NCI-H1417 treated with DMSO at 0.1 percent for 48 hours (cell line): Measurements from ENCODE around the gene C3orf80.
"Not testable (repeated sequence)": the region's sequence is repeated elsewhere in the genome, so short reads cannot be mapped to it uniquely, and the experiment has no call there.

Source experiments
- DNase-seq: peaks from one replicate; lab custom pipeline; 2025; lab: John Stamatoyannopoulos, UW

The C3orf80 gene

DNA sequence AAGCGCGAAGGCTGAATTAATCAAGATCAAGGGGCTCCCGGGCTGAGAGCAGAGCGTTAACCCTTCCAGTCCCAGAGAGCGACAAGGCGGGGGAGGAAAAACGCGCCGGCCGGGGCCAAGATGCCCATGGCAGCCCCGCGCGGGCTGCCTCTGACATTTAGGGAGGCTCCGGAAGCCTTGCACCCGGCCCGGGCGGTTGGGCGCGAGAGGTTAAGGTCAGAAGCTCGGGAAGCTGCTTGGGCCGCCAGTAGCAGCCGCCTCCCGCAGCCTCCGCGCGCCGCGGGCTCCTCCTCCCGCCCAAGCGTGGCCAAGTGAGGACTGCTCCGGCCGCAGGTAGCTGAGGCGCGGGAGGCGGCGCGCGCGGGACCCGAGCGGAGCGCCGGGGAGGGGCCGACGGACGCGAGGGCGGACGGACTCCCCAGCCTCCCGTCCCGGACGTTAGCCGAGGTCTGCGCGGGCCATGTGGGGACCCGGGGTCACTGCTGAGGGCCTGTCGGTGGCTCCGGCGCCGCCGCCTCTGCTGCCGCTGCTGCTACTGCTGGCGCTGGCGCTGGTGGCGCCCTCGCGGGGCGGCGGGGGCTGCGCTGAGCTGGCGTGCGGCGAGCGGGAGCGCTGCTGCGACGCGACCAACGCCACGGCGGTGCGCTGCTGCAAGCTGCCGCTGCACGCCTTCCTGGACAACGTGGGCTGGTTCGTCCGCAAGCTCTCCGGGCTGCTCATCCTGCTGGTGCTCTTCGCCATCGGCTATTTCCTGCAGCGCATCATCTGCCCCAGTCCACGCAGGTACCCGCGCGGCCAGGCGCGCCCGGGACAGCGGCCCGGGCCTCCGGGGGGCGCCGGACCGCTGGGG is at the start of gene C3orf80:
TSS of gene C3orf80 (plus strand) at position 247 of the 850 bp plus-strand sequence. CDS start at position 461, 214 bp downstream.
- DNase-seq = peak; percentile 44

DNA sequence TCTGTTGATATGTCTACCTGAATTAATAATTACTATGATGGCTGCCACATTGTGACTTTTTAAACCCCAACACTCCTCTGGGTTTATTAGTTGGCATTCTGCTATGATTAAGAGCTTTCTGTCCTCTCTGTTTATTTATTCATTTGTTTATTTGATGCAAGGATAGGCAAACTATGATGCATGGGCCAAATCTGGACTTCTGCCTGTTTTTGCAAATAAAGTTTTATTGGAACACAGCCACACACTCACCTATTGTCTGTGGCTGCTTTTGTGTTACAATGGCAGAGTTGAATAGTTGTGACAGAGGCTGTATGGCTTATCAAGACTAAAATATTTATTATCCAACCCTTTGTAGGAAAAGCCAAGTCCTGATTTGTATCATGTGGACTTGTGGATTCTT is 48.3 kb upstream of the C3orf80 start:
- no peak for DNase-seq

DNA sequence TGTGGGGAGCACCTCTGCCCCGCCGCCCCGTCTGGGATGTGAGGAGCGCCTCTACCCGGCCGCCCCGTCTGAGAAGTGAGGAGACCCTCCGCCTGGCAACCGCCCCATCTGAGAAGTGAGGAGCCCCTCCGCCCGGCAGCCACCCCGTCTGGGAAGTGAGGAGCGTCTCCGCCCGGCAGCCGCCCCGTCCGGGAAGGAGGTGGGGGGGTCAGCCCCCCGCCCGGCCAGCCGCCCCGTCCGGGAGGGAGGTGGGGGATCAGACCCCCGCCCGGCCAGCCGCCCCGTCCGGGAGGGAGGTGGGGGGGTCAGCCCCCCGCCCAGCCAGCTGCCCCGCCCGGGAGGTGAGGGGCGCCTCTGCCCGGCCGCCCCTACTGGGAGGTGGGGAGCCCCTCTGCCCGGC is 46.6 kb upstream of the C3orf80 start:
- not testable (repeated sequence) for DNase-seq

DNA sequence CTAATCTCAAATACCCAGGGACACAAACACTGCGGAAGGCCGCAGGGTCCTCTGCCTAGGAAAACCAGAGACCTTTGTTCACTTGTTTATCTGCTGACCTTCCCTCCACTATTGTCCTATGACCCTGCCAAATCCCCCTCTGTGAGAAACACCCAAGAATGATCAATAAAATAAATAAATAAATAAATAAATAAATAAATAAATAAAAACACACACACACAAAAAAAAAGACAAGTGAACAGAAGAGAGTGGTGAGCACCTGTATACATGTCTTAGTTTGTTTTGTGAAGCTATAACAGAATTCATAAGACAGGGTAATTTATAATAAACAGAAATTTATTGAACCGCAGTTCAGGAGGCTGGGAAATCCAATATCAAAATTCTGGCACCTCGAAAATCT is 45.8 kb upstream of the C3orf80 start:
- not testable (repeated sequence) for DNase-seq

DNA sequence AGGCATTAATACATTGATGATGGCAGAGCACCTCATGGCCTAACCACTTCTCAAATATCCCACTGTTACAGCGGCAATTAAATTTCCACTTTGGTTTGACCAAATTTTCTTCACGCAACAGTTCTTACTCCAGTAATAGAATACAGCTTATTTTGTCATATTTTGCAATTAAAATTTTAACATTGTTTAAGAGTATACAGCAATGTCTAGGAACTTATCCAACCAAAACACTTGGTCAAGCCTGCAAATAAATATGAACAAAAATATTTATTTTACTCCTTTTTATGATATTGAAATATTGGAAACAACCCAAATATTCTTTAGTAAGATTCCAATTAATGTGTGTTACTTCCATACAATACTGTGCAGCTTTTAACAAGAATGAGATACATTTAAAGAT is 45.3 kb upstream of the C3orf80 start:
- no peak for DNase-seq

DNA sequence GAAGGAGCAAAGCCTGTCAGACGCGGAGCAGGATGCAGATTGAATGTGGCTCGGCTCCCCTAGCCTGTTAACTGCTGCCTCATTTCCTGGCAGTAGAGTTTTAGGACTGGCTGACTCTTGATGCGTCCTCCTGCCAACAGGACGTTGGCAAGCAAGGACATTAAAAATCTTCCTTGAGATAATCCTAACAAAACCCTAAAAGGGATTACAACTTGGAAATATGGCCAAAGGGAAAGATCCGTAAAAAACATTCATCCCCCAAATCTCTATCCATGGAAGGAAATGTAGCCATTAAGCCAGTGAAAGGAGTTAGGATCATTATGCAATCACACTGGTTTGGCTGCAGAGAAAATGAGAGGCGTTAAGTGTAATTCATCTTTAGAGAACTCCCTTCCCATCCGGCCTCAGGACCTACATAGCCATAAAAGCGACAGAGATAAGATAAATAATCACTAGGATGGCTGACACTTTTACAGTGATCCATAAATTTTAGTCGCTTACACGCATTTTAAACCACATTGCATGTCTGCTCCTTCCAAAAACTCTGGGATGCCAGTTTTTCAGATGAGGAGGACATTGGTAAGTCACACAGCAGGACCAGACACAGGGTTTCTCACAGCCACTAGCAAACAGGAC is 44.5 kb upstream of the C3orf80 start:
- peak; percentile 9 for DNase-seq

DNA sequence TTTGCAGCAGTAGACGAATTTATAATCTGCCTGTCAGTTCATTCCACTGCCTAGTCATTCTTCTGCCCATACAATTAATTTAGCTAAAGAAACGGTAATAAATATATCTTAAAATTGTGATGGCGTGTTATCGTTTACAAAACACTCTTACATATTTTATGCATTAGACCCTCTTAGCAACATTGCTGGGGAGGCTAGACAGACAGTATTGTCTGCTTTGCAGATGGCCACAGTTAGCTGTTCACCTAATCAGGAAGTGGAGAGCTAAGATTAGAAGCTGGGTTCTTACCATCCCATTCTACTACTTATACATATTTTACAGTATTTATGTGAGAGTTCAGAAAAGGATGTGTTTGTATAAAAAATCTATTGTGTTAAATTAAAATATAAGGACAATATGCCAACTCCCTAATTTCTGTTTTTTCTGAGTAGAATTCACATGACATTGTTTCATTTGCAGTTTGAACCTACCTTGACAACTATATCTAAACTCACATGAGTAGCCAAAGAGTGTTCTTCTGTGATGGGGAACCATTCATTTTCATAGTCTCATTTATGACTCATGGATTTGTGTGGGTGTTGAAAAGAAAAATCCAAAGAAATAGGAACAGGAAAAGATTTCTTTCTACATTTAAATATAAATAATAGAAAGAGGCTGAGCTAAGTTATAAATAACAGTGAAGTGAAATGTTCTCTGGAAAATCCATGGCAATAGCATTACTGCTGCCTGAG is 41.7 kb upstream of the C3orf80 start:
- DNase-seq = no peak

DNA sequence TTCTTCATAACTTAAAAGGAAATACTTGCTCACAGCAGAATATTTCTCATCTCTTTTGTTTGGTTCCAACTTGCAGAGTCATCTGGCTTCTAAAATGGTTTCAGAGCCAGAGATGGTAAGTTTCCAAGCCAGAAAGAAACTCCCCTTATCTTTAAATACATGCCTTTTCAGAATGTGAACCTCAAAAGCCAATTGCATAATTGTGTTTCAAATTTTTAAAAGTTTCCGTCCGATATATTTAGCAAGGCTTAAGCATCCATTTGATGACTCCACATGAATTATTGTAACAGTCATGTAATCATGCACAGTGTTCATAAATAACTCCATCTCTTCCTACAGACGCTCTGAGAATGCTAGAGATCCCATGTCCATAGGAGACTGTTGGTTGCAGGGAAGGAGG is 40.6 kb upstream of the C3orf80 start:
- DNase-seq = no peak

DNA sequence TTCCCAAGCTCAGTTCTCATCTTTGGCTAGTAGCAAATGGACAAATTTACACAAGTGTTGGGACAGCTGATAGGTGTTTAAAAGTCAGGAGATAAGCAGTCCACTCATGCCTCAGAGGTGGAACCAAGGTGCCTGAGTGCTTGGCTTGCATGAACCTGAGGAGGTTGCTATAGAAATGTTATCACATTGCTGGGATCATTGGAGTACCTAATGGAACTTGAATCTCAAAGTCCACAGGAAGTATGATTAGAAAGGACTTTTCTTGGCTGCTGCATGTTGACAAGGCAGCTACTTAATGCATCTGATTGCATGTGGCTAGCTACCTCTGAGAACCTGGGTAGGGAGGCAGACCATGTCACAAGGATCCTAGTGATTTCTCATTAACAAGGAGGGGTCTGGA is 39.5 kb upstream of the C3orf80 start:
- DNase-seq = no peak

DNA sequence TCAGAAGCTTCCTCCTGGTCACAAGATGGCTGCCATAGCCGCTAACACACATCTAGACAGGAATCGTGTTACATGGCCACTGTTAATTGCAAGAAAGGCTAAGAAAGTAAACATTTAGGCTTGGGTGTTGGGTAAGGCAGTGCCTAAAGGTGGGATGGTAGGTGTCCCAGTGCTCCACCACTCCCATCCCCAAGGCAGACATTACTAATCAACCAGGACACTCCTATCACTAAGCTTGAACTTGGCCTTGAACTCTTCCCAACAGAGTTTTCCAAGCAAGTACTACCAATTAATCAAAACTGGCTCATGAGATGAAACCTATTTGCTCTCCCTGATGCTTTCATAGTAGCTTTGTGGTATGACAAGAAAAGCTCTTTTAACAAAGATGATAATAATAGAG is 37.9 kb upstream of the C3orf80 start:
- no peak for DNase-seq

DNA sequence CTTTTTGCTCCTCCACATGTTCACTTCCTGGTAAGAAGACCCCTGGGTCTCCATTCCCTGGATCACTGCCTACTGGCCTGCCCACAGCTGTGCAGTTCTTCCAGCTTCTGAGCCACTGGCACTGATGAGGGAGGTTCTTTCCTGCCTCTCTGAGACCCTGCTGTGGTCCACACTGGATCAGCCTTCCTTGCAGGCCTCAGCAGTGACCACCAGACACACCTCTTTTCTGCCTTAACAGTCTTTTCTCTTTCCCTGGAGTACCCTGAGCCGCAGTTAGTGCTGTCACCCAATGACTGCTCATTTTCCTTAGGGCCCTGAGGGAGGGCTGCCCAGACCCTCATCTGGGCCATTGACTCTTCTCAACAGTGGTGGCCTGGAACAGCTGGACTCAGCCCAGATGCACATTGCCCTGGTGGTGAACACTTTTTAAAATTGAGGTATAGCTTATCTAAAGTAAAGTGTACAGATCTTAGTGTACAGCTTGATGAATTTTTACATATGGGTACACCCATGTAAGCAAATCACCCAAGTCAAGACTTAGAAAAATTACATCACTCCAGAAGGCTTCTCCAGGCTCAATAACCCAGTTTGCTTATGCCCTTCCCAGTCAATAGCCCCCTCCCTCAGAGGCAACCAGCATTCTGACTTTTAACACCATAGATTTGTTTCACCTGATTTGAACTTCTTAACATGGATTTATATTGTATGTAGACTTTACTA is 32.8 kb upstream of the C3orf80 start:
- DNase-seq = no peak

DNA sequence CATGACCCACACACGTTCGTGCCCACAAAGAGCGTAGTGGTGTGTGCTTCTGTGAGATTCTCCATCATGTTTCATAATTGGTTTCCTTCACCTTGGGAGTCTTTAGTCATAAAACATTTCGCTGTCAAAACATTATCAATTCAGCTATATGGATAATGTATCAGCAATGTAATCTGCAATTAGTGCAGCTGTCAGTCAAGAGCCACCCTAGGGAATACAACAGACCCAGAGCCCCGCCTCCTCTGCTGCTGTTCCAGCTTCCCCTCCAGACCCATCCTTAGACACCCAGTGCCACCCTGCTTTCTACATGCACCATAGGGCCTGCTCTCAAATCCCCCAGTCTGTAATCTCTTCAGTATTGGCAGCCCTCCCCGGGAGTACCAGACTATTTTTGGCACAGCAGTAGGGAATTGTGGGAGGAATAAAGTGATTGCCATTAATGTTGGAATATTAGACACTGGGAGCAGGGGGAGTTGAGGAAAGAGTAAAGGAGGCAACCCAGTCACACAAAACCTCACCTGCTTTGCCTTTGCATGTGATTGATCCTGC is 31.5 kb upstream of the C3orf80 start:
- DNase-seq = no peak

DNA sequence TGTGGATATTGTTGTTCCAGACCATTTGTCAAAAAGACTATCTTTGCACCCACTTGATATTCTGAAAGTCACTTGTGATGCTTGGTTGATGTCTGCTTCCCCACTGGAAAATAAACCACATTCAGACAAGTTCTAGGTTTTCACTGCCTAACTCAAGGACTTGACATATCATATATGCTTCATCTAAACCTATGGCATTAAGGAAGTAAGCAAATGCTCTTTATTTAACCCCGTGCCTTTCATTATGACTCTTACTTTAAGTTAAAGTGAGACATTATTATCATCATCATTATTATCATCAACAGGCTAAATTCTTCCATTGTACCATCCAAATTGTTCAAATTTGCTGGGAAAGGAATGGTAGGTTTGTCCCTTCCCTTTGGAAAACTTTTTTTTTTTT is 30.8 kb upstream of the C3orf80 start:
- no peak for DNase-seq

DNA sequence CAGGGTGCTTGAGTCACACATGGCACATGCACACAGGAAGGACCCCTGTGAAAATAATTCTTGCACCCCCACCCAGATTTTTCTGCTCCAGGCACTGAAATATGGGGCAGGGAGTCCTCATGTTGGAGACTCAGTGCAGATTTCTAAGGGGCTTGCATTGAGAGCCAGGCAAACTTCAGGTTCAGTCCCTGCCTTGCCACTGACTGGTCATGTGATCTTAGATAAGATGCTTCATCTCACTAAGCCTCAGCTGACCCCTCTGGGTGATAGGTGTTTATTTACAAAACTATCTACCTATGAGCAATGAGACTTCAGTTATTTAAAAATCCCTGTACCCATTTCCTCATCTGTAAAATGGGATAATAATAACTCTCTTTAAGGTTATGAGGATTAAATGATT is 30.1 kb upstream of the C3orf80 start:
- no peak for DNase-seq

DNA sequence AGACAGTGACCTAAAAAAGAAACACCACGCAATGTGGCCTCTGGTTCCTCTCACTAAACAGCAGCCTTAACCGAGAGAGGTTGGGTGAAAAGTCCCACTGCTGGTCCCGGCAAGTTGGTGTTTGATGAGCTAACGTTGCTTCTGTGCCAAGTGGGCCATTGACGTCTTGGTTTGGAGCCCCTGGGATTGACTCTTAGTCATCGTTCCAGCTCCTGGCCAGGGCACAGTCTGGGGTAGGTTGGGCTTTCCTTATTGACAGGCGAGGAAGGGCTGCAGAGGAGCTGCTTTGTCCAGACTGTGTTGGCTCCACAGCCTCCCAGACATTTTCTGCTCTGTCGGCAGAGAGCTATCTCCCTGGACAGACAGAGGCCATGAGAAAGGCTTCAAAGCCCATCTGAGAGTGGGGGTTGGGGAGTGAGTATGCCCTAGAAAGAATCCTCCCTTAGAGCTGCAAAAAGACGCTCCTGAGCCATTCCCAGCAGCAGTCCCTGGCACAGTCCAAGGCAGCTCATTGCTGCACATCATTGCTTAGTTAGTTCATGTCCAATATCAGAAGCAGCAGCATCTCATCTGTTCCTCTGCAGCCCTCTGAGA is 28.6 kb upstream of the C3orf80 start:
- no peak for DNase-seq

DNA sequence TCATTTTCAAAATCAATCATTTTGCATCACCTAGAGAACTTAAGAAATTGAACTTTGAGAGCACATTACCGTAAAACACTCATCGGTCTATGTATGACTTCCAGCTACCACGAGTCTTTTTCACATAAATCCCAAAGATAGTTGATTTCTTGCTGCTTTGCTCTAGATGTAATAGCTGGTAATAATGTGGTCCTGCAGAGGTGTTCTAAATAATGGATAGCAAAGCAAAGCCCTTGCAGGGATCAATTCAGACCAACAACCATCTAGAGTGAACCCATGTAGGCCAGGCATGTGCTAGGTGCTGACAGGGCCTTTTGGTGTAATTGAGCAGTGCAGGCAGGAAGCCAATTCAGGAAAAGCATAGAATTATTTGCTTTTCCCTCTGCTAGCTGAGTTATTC is 26.1 kb upstream of the C3orf80 start:
- DNase-seq = no peak

DNA sequence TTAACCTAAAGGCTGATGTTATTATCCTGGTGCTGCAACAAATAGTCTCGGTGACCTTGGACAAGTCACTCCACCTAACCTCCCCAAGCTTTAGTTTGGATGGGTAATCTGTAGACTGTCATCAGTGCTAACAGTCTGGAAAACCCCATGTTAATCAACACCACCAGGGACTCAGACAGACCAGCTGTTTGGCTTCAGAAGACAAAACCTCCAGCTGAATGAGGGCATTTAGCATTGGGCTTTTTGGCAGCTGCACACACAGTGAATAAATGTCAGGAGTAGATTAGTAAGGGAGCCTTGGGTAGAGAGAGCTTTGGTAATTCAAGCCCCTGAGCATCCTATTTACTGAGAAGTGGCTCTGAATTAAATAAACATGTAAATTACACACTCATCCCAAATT is 24.9 kb upstream of the C3orf80 start:
- DNase-seq = peak; percentile 39

DNA sequence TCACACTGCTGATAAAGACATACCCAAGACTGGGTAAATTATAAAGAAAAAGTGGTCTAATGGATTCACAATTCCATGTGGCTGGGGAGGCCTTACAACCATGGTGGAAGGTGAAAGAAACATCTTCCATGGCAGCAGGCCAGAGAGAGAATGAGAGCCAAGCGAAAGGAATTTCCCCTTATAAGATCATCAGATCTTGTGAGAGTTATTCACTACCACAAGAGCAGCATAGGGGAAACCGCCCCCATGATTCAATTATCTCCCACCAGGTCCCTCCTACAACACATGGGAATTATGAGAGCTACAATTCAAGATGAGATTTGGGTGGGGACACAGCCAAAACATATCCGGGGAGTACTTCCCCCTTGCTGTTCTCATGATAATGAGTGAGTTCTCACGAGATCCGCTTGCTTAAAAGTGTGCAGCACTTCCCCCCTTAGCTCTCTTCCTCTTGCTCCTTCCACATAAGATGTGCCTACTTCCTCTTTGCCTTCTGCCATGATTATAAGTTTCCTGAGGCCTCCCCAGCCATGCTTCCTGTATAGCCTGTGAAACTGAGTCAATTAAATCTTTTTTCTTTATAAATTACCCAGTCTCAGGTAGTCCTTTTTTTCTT is 20.7 kb upstream of the C3orf80 start:
- not testable (repeated sequence) for DNase-seq

DNA sequence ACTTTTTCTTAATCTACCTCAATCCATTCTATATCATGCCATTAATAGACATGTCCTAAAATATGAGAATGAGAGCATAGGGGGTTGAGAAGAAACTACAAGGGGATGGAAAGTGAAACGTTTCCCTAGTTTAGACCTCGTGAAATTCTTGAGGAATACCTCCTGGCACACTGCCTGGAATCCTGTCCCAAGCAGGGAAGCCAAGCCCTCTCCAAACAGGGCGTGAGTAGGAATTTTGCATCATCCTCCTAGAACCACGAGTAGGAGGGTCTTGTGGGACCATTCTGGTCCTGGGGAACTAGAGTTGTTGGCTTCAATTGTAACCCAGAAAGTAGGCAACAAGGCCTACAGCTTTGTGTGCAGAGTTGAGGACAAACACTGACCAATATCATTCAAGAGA is 19.6 kb upstream of the C3orf80 start:
- no peak for DNase-seq

DNA sequence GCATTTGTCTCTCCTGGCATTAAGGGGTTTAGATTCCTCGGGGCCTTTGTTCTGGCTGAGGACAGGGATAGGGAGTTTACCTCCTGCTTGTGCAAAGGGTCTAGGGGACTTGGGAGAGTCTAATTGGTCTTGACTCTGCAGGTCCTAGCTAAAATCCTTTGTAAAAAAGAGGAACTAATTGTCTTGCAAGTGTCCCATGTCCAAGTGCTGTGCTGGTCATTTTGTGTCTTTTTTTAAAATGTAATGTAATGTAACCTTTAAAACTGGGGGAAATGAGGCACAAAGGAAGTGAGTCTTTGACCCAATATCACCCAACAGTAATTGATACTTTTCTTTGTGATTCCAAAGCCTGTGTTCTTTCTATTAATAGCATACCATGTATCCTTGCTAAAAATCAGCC is 14.9 kb upstream of the C3orf80 start:
- DNase-seq = no peak

DNA sequence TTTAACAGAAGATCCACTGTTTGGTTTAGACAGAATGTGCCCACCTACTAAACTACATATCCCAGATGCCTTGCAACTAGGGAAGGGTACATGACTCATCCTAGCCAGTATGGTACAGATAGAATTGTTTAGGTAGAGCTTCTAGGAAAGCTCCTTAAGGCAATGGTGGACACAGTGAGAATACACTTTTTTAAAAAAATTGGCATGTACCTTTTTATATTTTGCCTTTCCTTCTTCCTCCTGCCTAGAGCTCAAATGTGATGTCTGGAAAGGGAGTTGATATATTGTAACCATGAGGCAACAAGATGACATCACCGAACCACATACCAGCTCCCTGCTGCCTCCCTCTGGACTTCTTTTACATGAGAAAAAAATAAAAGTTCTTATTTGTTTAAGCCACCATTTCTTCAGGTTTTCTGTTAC is 14.4 kb upstream of the C3orf80 start:
- DNase-seq = no peak
